ENCODE measurements around the gene P2RY6. TPM values are rescaled to one million over a fixed set of nuclear protein-coding genes. Genes with fewer than 3 reads are reported as not detected.

P2RY6 gene
- total and polyA plus RNA-seq, 2 of the 8 experiments (the other 6 are each of a cell fraction or from before 2014, with no cell fraction given): 0.15 TPM; not detected in 1

- Histone ChIP-seq H2BK20ac (ENCODE audit: low read length) (no peak overlapping the region), H2AK5ac (ENCODE audit: low read depth, low read length) (no peak overlapping the region), H4K5ac (ENCODE audit: insufficient read length, low read depth, low read length) (no peak overlapping the region), H4K91ac (replicated peaks; ENCODE audit: insufficient read length, low read length) (no peak overlapping the region), H3K9ac (replicated peaks in 1 of 4; ENCODE audit: extremely low read depth in 1 of 4, low read depth in 3 of 4, low read length in 3 of 4) (no peak overlapping the region), H3K14ac (ENCODE audit: insufficient read length) (no peak overlapping the region), H3K27me3 (replicated peaks in 1 of 4; ENCODE audit: control insufficient read depth in 3 of 4, extremely low read depth in 1 of 4, insufficient read depth in 3 of 4, low read length in 3 of 4) (peaks cover 0 to 14% (median 7%) of the 10 kb centered on the region in 4 experiments; a peak in 5 of 7 replicates), H3K9me3 (ENCODE audit: insufficient read depth in 2 of 2, low read depth in 1 of 2, low read length in 1 of 2) (no peaks in the 10 kb centered on the region), H2BK15ac (ENCODE audit: low read length) (no peak overlapping the region), H3K27ac (ENCODE audit: low read depth, low read length) (no peak overlapping the region), H3K79me1 (ENCODE audit: low read depth, low read length) (no peaks in the 10 kb centered on the region), H3K56ac (replicated peaks; ENCODE audit: insufficient read length, low read depth, low read length) (no peak overlapping the region), H3K4ac (replicated peaks; ENCODE audit: insufficient read length, low read depth, low read length) (no peak overlapping the region), H3K23ac (ENCODE audit: insufficient read length) (no peak overlapping the region), H2BK5ac (ENCODE audit: low read depth, low read length) (no peak overlapping the region), H2BK12ac (ENCODE audit: low read depth, low read length) (no peak overlapping the region), H3K79me2 (ENCODE audit: control insufficient read depth in 1 of 2, insufficient read depth in 2 of 2, low read length in 2 of 2) (no peaks in the 10 kb centered on the region), H3K4me3 (ENCODE audit: extremely low read depth in 1 of 4, insufficient read depth in 2 of 4, low read depth in 3 of 4, low read length in 4 of 4) (no peak overlapping the region), H3K4me1 (replicated peaks in 1 of 4; ENCODE audit: control insufficient read depth in 3 of 4, insufficient read depth in 4 of 4, low read length in 3 of 4) (peaks cover 0 to 3% (median 2%) of the 10 kb centered on the region in 4 experiments; a peak in 3 of 7 replicates), H4K20me1 (replicated peaks in 1 of 2; ENCODE audit: control insufficient read depth in 1 of 2, insufficient read depth in 2 of 2, low read length in 2 of 2) (peaks cover 0 to 2% of the 10 kb centered on the region in 2 experiments), H4K8ac (ENCODE audit: extremely low read depth, insufficient read depth, low read length) (no peak overlapping the region), H2AFZ (ENCODE audit: low read length) (no peak overlapping the region), H3K36me3 (ENCODE audit: control insufficient read depth in 2 of 4, insufficient read depth in 4 of 4, low read length in 3 of 4) (no peaks in the 10 kb centered on the region), H2BK120ac (replicated peaks; ENCODE audit: low read depth, low read length) (no peak overlapping the region), H3K23me2 (ENCODE audit: low read depth, low read length) (peaks cover 2% of the 10 kb centered on the region; the same call in 1 of the 2 replicates), H3K4me2 (ENCODE audit: insufficient read depth in 1 of 2, low read depth in 2 of 2, low read length in 2 of 2) (no peak overlapping the region), H3K18ac (ENCODE audit: extremely low read depth, low read length) (no peak overlapping the region)
- no peak for FAIRE-seq
- 83% methylated on average over 5 of the region's 5 CpGs; no CpG with 5 or more reads in 1 of the 2 experiments for WGBS, 2 experiments (ENCODE audit: extremely low coverage in 1 of 2, insufficient coverage in 1 of 2, insufficient read length in 1 of 2, insufficient replicate concordance in 2 of 2, low coverage in 1 of 2, low lambda C conversion rate in 2 of 2, missing lambda C conversion rate in 1 of 2)
- ChIA-PET CTCF (ENCODE audit: partially characterized antibody) (interaction anchor here (0.6 to 19.0 kb wide), 22 partner anchors 9 to 500 kb away, joined by 3 to 233 read pairs (median 8); partner anchors contain the start of gene ARHGEF17), POLR2A (ENCODE audit: partially characterized antibody) (interaction anchor here (0.7 kb wide), 1 partner anchor 9 kb away, joined by 3 read pairs; no protein-coding TSS in a partner anchor)
- no peak for DNase-seq (ENCODE audit: low read depth in 1 of 2, low spot score in 2 of 2)
- no peak for TF ChIP-seq SIX5 (IDR thresholded peaks at IDR 0.05; ENCODE audit: low read depth, low read length)
- no peak for TF ChIP-seq RFX5 (IDR thresholded peaks at IDR 0.05; ENCODE audit: borderline replicate concordance, low read depth, low read length)
Measured at GRCh38 chr11:73298233-73298632, 26.1 kb downstream of the P2RY6 start.

All from H1 (cell line).